Activated CD4-positive, alpha-beta T cell treated with anti-CD3 and anti-CD28 coated beads, Interleukin-2, amount 10 ng/mL, durations not matched to agents 24 days and 14 days (primary cell): ENCODE measurements around the gene COL23A1. TPM values are rescaled to one million over a fixed set of nuclear protein-coding genes. Genes with fewer than 3 reads are reported as not detected.

Experiments
- DNase-seq: peaks from one replicate; pipeline ENCODE4 v3.0.0; 2022
- H3K27ac Mint-ChIP-seq: one replicate; pipeline ENCODE4 v1.8.0; 2022; ENCODE audit warnings: mild to moderate bottlenecking, mixed read lengths
- H3K27me3 Mint-ChIP-seq: one replicate; pipeline ENCODE4 v1.8.0; 2022; ENCODE audit warnings: mixed read lengths
- H3K36me3 Mint-ChIP-seq: one replicate; pipeline ENCODE4 v1.8.0; 2022; ENCODE audit warnings: low read depth, mild to moderate bottlenecking, mixed read lengths
- H3K4me1 Mint-ChIP-seq: one replicate; pipeline ENCODE4 v1.8.0; 2021; ENCODE audit warnings: mixed read lengths
- H3K4me3 Mint-ChIP-seq: one replicate; pipeline ENCODE4 v1.8.0; 2022; ENCODE audit warnings: mild to moderate bottlenecking, moderate library complexity, mixed read lengths
- H3K9me3 Mint-ChIP-seq: one replicate; pipeline ENCODE4 v1.8.0; 2021; ENCODE audit warnings: mixed read lengths
- intact Hi-C: fragments of 100-400 bp; cut with micrococcal nuclease; formaldehyde crosslinking; loops from one replicate; pipeline ENCODE4 v1.15.1; 2023
- total RNA-seq: library from RNA; stranded (reverse); gene quantifications from 2 replicates; pipeline ENCODE4 v1.2.3, GENCODE V29; 2022

Gene COL23A1
- total RNA-seq, 1 donor from 2014 or later, result 0.07 TPM

DNA sequence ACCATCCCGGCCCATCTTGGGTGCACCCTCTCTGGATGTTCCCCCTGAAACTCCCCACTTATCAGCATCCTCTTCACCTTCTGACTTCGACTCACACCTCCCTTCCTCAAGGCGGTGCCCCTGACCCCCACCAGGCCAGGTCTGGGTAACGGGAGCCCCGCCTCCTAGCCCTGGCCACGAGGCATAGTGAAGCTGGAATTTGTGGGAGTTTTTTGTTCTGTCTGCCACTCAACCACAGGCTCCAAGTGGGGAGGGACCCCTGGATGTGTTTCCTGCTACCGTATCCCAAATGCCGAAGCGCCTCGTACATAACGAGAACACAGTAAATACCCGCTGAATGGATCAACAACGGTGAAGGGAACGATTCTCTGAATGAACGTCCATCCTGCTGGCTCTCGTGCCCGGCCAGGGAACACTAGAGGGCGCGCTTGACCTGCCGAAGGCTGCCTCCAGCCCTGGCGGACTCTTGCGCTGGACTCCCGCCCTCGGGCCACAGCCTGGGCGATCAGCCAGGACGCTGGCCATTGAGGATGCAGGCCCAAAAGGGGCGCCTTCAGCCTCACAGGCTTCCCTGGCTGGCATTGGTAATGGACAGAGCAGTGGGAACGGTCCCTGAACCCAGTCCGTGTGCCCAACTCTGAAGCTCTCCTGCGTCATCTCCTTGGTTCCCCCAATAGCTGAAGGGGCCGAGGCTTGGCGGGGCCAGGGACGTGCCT, 310.3 kb downstream of the COL23A1 start:
- peak; percentile 89 for DNase-seq
- H3K4me1 Mint-ChIP-seq, result peaks cover 5% of the 10 kb centered on the region
- H3K4me3 Mint-ChIP-seq, result no peak overlapping the region
- H3K27me3 Mint-ChIP-seq, result no peaks in the 10 kb centered on the region
- H3K9me3 Mint-ChIP-seq, result peaks cover 10% of the 10 kb centered on the region
- intact Hi-C loops, result loop anchor here (2.0 to 10.0 kb wide), 2 partner anchors 271 to 1215 kb away; no protein-coding TSS in a partner anchor
- no peak overlapping the region for H3K27ac Mint-ChIP-seq
- no peaks in the 10 kb centered on the region for H3K36me3 Mint-ChIP-seq

DNA sequence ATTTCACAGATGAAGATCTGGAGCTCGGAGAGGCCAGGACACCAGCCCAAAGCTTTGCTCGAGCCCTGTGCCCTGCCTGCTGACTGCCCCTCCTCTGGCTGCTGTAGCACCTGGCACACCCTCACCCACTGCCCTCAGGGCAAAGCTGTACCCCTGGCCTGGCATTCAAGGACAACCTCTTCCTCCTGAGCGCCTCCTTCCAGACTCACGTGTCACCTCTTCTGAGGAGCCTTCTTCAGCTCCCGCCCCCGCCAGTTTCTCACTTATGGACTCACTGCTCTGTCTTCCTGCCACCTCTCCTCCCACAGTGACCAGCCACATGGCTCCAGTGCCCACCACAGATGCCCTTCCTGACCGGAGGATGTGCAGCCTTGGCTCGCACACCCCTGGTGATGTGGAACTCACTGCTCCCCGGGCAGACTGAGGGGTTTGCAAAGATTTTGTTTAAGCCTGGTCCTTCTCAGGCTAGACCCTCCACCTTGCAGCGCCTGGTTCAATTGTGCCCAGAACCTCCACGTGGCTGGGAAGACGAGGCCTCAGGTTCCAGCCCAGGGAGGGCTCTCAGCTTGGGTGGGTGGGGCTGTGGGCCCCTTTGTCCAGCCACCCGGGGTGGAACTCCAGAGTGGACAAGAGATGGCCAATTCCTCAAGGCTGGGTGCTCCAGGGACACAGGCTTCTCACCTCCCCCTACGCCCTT, 311.0 kb downstream of the COL23A1 start:
- DNase-seq, result no peak
- intact Hi-C loops, result no loop called here
- Mint-ChIP-seq H3K36me3 (no peaks in the 10 kb centered on the region), H3K4me3 (no peak overlapping the region), H3K4me1 (peaks cover 5% of the 10 kb centered on the region), H3K27me3 (no peaks in the 10 kb centered on the region), H3K9me3 (peaks cover 10% of the 10 kb centered on the region), H3K27ac (no peak overlapping the region)

DNA sequence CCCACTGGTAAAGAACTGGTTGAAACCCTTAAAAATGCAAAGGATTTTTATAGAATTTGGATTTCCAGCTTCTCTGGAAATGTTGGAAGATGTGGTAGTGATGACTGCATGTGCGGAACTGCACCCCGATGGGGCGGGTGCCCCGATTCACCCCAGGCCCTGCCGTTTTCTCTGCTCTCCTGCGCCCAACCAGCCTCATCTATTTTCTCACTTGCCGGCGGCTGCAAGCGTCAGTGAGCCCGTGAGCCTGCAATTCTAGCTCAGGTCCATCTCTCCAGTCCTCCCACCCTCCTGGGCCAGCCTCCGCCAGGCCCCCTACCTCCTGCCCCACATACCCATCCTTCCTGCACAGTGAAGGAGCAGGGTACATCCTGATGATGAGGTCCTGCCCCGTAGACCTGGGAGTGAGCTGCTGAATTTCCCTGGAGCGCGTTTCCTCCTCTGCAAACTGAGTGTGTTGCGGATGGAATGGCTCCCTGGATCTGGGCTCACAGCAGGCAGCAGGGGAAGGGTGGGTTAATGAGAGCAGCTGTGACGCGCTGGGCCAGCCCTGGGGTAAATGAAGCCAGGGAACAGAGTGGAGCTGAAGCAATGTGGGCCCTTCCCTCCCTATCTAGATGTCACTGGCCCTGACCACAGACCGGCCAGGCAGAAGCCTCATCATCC, 311.7 kb downstream of the COL23A1 start:
- no peak overlapping the region for H3K27ac Mint-ChIP-seq
- no peaks in the 10 kb centered on the region for H3K36me3 Mint-ChIP-seq
- peaks cover 3% of the 10 kb centered on the region for H3K9me3 Mint-ChIP-seq
- no peak overlapping the region for H3K4me3 Mint-ChIP-seq
- intact Hi-C loops, result no loop called here
- H3K4me1 Mint-ChIP-seq, result peaks cover 5% of the 10 kb centered on the region
- DNase-seq, result no peak
- H3K27me3 Mint-ChIP-seq, result no peaks in the 10 kb centered on the region

- intact Hi-C loops, result no loop called here
These were observed 312.3 kb downstream of the COL23A1 start for GRCh38 chr5:178277866-178278265.

GRCh38 chr5:178277346-178277745, 312.8 kb downstream of the COL23A1 start:
- H3K4me3 Mint-ChIP-seq, result no peak overlapping the region
- no peaks in the 10 kb centered on the region for H3K9me3 Mint-ChIP-seq
- H3K4me1 Mint-ChIP-seq, result peaks cover 5% of the 10 kb centered on the region
- H3K36me3 Mint-ChIP-seq, result no peaks in the 10 kb centered on the region
- intact Hi-C loops, result no loop called here
- no peaks in the 10 kb centered on the region for H3K27me3 Mint-ChIP-seq
- H3K27ac Mint-ChIP-seq, result no peak overlapping the region
- DNase-seq, result no peak

More at GRCh38 chr5:178277866-178278265, 312.3 kb downstream of the COL23A1 start:
- H3K27ac Mint-ChIP-seq, result no peak overlapping the region
- H3K4me3 Mint-ChIP-seq, result no peak overlapping the region
- DNase-seq, result no peak
- no peaks in the 10 kb centered on the region for H3K9me3 Mint-ChIP-seq
- no peaks in the 10 kb centered on the region for H3K36me3 Mint-ChIP-seq
- H3K27me3 Mint-ChIP-seq, result no peaks in the 10 kb centered on the region
- H3K4me1 Mint-ChIP-seq, result peaks cover 5% of the 10 kb centered on the region

DNA sequence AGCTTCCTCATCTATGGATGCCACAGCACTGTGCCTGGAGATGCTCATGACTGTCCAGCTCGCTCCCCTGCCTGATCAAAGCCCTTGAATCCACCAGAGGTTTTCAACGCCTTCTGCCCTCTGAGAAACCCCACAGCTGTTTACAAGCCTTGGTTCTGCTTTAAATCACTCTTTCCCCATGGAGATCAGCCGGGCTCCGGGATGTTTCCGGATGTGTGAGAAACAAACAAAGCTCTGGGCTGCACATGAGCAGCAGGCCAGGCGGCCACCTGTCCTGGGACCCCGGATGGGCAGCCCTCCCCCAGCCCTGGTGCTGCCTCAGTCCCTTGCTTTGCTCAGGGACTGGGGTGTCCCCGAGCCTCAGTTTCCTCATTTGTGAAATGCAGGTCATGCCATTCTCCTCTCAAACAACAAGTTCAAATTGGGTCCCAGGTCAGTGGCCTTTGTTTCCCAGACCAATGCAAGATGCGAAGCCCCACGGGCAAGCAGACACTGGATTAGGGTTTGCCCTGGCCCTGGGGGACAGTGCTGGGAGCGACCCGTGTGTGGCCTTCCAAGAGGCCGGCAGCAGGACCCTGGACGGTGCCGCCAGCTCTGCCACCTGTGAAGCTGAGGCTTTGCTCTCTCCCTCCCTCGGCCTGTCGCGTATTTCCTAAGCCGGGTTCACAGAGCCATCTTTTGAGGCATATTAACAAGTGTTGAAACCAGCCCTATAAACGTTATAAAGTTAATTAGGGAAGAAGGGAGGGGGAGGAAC, 315.2 kb downstream of the COL23A1 start:
- H3K27ac Mint-ChIP-seq, result no peak overlapping the region
- intact Hi-C loops, result no loop called here
- H3K4me3 Mint-ChIP-seq, result no peak overlapping the region
- H3K27me3 Mint-ChIP-seq, result no peaks in the 10 kb centered on the region
- no peaks in the 10 kb centered on the region for H3K36me3 Mint-ChIP-seq
- DNase-seq, result no peak
- peaks cover 5% of the 10 kb centered on the region for H3K4me1 Mint-ChIP-seq
- H3K9me3 Mint-ChIP-seq, result no peaks in the 10 kb centered on the region

GRCh38 chr5:178273665-178274541, 316.3 kb downstream of the COL23A1 start:
- intact Hi-C loops, result no loop called here
- no peak for DNase-seq
- no peaks in the 10 kb centered on the region for H3K36me3 Mint-ChIP-seq
- H3K27ac Mint-ChIP-seq, result no peak overlapping the region
- no peaks in the 10 kb centered on the region for H3K27me3 Mint-ChIP-seq
- H3K4me1 Mint-ChIP-seq, result no peaks in the 10 kb centered on the region
- H3K9me3 Mint-ChIP-seq, result peaks cover 5% of the 10 kb centered on the region
- H3K4me3 Mint-ChIP-seq, result no peak overlapping the region

- intact Hi-C loops, result no loop called here
- no peak overlapping the region for H3K4me3 Mint-ChIP-seq
- H3K27ac Mint-ChIP-seq, result no peak overlapping the region
- no peaks in the 10 kb centered on the region for H3K36me3 Mint-ChIP-seq
- H3K9me3 Mint-ChIP-seq, result peaks cover 5% of the 10 kb centered on the region
- DNase-seq, result no peak
- no peaks in the 10 kb centered on the region for H3K27me3 Mint-ChIP-seq
- no peaks in the 10 kb centered on the region for H3K4me1 Mint-ChIP-seq
These were observed 317.2 kb downstream of the COL23A1 start for GRCh38 chr5:178273041-178273440.

DNA sequence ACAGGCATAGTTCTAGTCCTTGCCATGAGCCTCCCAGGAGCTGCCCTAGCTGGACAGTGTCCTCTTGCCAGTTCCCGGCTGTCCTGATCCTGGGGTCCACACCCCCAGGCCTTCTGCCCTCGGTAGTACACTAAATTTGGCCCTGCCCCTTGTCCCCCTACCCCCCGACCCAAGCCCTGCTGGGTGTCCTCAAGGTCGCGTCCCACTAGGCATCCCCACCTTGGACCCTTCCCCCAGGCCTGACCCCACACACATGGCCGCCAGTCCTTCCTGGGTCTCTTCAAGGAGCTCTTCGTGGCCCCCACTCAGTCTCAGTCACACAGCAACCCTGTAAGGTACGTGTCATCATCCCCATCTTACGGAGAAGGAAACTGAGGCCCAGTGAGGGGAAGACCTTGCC, 317.6 kb downstream of the COL23A1 start:
- DNase-seq, result no peak
- H3K9me3 Mint-ChIP-seq, result peaks cover 5% of the 10 kb centered on the region
- H3K4me1 Mint-ChIP-seq, result no peaks in the 10 kb centered on the region
- no peak overlapping the region for H3K27ac Mint-ChIP-seq
- H3K4me3 Mint-ChIP-seq, result no peak overlapping the region
- intact Hi-C loops, result no loop called here
- no peaks in the 10 kb centered on the region for H3K36me3 Mint-ChIP-seq
- H3K27me3 Mint-ChIP-seq, result no peaks in the 10 kb centered on the region

DNA sequence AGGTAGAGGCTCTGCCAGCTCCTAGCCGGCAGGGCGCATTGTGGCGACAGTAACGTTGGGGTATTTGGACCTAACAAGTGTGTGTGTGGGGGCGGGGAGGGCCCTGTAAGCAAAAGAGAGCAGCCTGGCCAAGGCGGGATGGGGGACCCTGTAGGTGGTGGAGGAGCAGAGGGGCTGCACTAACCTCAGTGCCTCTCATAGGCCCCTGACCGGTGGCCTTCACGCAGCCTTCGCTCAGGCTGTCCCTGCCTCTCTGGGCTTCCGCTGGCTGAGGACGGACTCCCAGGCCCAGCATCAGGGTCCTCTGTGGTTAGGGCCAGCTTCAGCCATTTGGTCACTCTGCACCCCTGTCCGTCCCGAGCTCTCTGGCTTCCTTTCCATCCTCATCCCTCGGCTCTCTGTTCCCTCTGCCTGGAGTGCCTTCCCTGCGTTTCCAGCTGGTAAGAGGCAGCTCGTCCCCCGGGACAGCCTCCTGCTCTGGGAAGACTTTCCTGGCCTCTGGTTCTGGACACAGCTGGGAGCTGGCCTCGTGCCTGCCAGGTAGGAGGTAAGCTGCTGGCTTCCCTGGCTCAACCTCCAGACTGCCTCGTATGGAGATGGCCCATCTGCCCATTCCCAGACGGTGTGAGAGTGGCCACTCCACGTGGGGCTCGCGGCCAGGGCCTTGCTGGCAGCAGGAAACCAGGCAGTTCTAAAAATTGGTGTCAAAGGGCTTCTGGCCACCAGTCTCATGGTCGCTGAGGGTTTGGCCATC, 318.3 kb downstream of the COL23A1 start:
- Mint-ChIP-seq H3K4me1 (no peaks in the 10 kb centered on the region), H3K27me3 (no peaks in the 10 kb centered on the region), H3K36me3 (no peaks in the 10 kb centered on the region), H3K9me3 (peaks cover 5% of the 10 kb centered on the region), H3K27ac (no peak overlapping the region), H3K4me3 (no peak overlapping the region)
- DNase-seq, result no peak
- intact Hi-C loops, result no loop called here

- intact Hi-C loops, result no loop called here
- H3K4me3 Mint-ChIP-seq, result no peak overlapping the region
- H3K36me3 Mint-ChIP-seq, result no peaks in the 10 kb centered on the region
- no peaks in the 10 kb centered on the region for H3K4me1 Mint-ChIP-seq
- H3K27ac Mint-ChIP-seq, result no peak overlapping the region
- no peak for DNase-seq
- no peaks in the 10 kb centered on the region for H3K27me3 Mint-ChIP-seq
- H3K9me3 Mint-ChIP-seq, result peaks cover 5% of the 10 kb centered on the region
These were observed 319.0 kb downstream of the COL23A1 start for GRCh38 chr5:178271231-178271630.

- no peaks in the 10 kb centered on the region for H3K27me3 Mint-ChIP-seq
- DNase-seq, result no peak
- H3K36me3 Mint-ChIP-seq, result no peaks in the 10 kb centered on the region
- H3K27ac Mint-ChIP-seq, result no peak overlapping the region
- no peak overlapping the region for H3K4me3 Mint-ChIP-seq
- no peaks in the 10 kb centered on the region for H3K4me1 Mint-ChIP-seq
- intact Hi-C loops, result no loop called here
- H3K9me3 Mint-ChIP-seq, result peaks cover 5% of the 10 kb centered on the region
These were observed 320.7 kb downstream of the COL23A1 start for GRCh38 chr5:178269499-178269898.
